Measurements from ENCODE around the gene KRR1. TPM values are rescaled to one million over a fixed set of nuclear protein-coding genes. Genes with fewer than 3 reads are reported as not detected.

Gene KRR1
- 100 to 1,000 TPM; 144 to 148 TPM for total RNA-seq
- 45.1 TPM for polyA plus RNA-seq (2013, experiment 1 of 2)
- 54.9 TPM for polyA plus RNA-seq (2013, experiment 2 of 2)
- total RNA-seq: 87.2 to 326 (median 157) reads per million in 172 experiments

GRCh38 chr12:75511116-75512048 lies at the start of gene KRR1:
TSS of gene KRR1 (minus strand) at chr12:75511609. CDS start at chr12:75511597, 12 bp downstream.
- peak; percentile 97 for ATAC-seq (ENCODE audit: poor library complexity)
- H3K9me3 Mint-ChIP-seq: peaks cover 2% of the 10 kb centered on the region
- Histone ChIP-seq H3K27me3 (ENCODE audit: control insufficient read depth in 1 of 2, insufficient read depth in 2 of 2, low read length in 2 of 2) (no peaks in the 10 kb centered on the region), H3K36me3 (ENCODE audit: insufficient read depth, low read length) (peaks cover 29% of the 10 kb centered on the region), H3K4me3 (ENCODE audit: low read length) (peak within 1 kb of the TSS; percentile 81), H3K27ac (ENCODE audit: low read depth in 1 of 2, low read length in 2 of 2) (peak within 1 kb of the TSS; percentile 81 to 92), H3K9me3 (ENCODE audit: control insufficient read depth in 1 of 2, insufficient read depth in 1 of 2, low read length in 2 of 2) (no peaks in the 10 kb centered on the region), H3K4me1 (ENCODE audit: insufficient read depth, low read length) (peaks cover 8% of the 10 kb centered on the region)
- ChIA-PET POLR2A (interaction anchor here (0.6 to 2.9 kb wide), 28 partner anchors 14 to 1252 kb away, joined by 3 to 28 read pairs (median 5); partner anchors contain the start of genes BBS10, CAPS2, GLIPR1 and GLIPR1L1), CTCF (interaction anchor here (0.9 to 2.7 kb wide), 5 partner anchors 12 to 177 kb away, joined by 3 to 11 read pairs (median 3); partner anchors contain the start of gene GLIPR1L1)
- TF ChIP-seq CTCF (IDR thresholded peaks at IDR 0.05): no peak
- H3K4me1 Mint-ChIP-seq (ENCODE audit: low read depth): peaks cover 38% of the 10 kb centered on the region
- peak; percentile 74 to 98 (median 85) for DNase-seq
- H3K4me3 Mint-ChIP-seq: peak within 1 kb of the TSS; percentile 99
- H3K27me3 Mint-ChIP-seq: no peaks in the 10 kb centered on the region
- peak within 1 kb of the TSS; percentile 95 for H3K27ac Mint-ChIP-seq
- intact Hi-C loops (cut with DNase I, micrococcal nuclease): loop anchor here (2.0 to 5.0 kb wide), 4 partner anchors 31 to 1256 kb away; partner anchors contain the start of genes BBS10 (in 2 of the 2) and GLIPR1 (in 1 of the 2)
- H3K36me3 Mint-ChIP-seq (ENCODE audit: low read depth): peaks cover 41% of the 10 kb centered on the region

GRCh38 chr12:75560167-75560566 lies 48.8 kb upstream of the KRR1 start:
- no peaks in the 10 kb centered on the region for H3K4me1 ChIP-seq (ENCODE audit: insufficient read depth, low read length)
- POLR2A ChIA-PET: no interaction called here
- intact Hi-C loops (cut with DNase I, micrococcal nuclease): no loop called here
- CTCF ChIA-PET: no interaction called here
- H3K4me3 ChIP-seq (ENCODE audit: low read length): no peak overlapping the region
- ATAC-seq (ENCODE audit: poor library complexity): no peak
- H3K27me3 ChIP-seq (ENCODE audit: control insufficient read depth in 1 of 2, insufficient read depth in 2 of 2, low read length in 2 of 2): peaks cover 4 to 7% of the 10 kb centered on the region in 2 experiments
- Mint-ChIP-seq H3K4me3 (no peak overlapping the region), H3K27ac (no peak overlapping the region), H3K27me3 (peaks cover 28% of the 10 kb centered on the region), H3K9me3 (no peaks in the 10 kb centered on the region), H3K4me1 (ENCODE audit: low read depth) (no peaks in the 10 kb centered on the region), H3K36me3 (ENCODE audit: low read depth) (no peaks in the 10 kb centered on the region)
- H3K9me3 ChIP-seq (ENCODE audit: control insufficient read depth in 1 of 2, insufficient read depth in 1 of 2, low read length in 2 of 2): no peaks in the 10 kb centered on the region
- H3K36me3 ChIP-seq (ENCODE audit: insufficient read depth, low read length): no peaks in the 10 kb centered on the region
- peak in 1 of 14 experiments; percentile 9 for DNase-seq
- H3K27ac ChIP-seq (ENCODE audit: low read depth in 1 of 2, low read length in 2 of 2): no peak overlapping the region
- no peak for TF ChIP-seq CTCF (IDR thresholded peaks at IDR 0.05)

DNA sequence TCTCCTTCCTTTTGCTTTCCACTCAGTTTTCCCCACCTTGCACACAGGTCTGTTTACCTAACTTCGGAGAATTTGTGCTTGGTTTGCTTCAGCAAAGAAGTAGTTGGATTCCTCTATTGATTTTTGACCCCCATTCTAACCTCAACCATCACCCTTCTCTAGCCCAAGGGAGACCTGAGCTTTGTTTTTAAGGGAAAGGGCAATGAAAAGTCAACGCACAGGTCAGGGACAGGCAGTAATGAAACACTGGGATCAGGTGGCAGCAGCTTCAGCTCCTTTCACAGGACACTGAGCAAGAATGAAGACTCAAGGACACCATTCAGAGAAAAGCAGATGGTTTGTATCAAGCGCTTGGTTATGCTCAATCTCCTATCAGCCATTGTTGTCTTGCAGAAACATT lies 46.9 kb upstream of the KRR1 start:
- ATAC-seq (ENCODE audit: poor library complexity) (no peak), DNase-seq (no peak)
- H3K27me3 Mint-ChIP-seq: peaks cover 28% of the 10 kb centered on the region
- no peak overlapping the region for H3K4me3 Mint-ChIP-seq
- no peaks in the 10 kb centered on the region for H3K4me1 ChIP-seq (ENCODE audit: insufficient read depth, low read length)
- peaks cover 4 to 7% of the 10 kb centered on the region in 2 experiments for H3K27me3 ChIP-seq (ENCODE audit: control insufficient read depth in 1 of 2, insufficient read depth in 2 of 2, low read length in 2 of 2)
- no peaks in the 10 kb centered on the region for H3K4me1 Mint-ChIP-seq (ENCODE audit: low read depth)
- H3K27ac Mint-ChIP-seq: no peak overlapping the region
- H3K36me3 ChIP-seq (ENCODE audit: insufficient read depth, low read length): no peaks in the 10 kb centered on the region
- intact Hi-C loops (cut with DNase I, micrococcal nuclease): no loop called here
- TF ChIP-seq CTCF (IDR thresholded peaks at IDR 0.05): no peak
- H3K27ac ChIP-seq (ENCODE audit: low read depth in 1 of 2, low read length in 2 of 2): no peak overlapping the region
- H3K4me3 ChIP-seq (ENCODE audit: low read length): no peak overlapping the region
- ChIA-PET POLR2A (no interaction called here), CTCF (interaction anchor here (1.1 to 1.5 kb wide), 2 partner anchors 12 to 15 kb away, joined by 3 to 4 read pairs; no protein-coding TSS in a partner anchor)
- H3K9me3 ChIP-seq (ENCODE audit: control insufficient read depth in 1 of 2, insufficient read depth in 1 of 2, low read length in 2 of 2): no peaks in the 10 kb centered on the region
- H3K36me3 Mint-ChIP-seq (ENCODE audit: low read depth): no peaks in the 10 kb centered on the region
- no peaks in the 10 kb centered on the region for H3K9me3 Mint-ChIP-seq
